ENCODE data around the gene RSRC1. TPM values are rescaled to one million over a fixed set of nuclear protein-coding genes. Genes with fewer than 3 reads are reported as not detected.
"Not testable (repeated sequence)": the region's sequence is repeated elsewhere in the genome, so short reads cannot be mapped to it uniquely, and the experiment has no call there.

The RSRC1 gene
- total and polyA plus RNA-seq, 7 donors: 12.9 to 27.2 (median 19.7) TPM

DNA sequence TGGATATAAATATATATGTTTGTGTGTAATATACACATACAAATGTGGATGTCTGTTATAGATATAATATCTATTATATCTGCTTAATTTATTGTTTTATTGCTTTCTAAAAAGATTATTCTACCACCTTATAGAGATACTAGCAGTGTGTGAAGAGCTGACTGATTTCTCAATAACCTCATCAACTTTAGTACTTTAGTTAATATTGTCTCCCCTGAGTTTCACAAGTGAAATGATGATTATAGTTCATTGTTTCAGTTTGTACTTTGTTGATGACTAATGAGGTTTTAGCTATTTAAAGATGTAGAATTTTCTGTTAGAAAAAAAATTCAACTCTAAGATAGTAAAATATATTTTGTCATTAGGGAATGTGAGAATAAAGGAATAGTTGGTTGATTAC, 11.4 kb downstream of the RSRC1 start:
- TF ChIP-seq, protein P1, sequence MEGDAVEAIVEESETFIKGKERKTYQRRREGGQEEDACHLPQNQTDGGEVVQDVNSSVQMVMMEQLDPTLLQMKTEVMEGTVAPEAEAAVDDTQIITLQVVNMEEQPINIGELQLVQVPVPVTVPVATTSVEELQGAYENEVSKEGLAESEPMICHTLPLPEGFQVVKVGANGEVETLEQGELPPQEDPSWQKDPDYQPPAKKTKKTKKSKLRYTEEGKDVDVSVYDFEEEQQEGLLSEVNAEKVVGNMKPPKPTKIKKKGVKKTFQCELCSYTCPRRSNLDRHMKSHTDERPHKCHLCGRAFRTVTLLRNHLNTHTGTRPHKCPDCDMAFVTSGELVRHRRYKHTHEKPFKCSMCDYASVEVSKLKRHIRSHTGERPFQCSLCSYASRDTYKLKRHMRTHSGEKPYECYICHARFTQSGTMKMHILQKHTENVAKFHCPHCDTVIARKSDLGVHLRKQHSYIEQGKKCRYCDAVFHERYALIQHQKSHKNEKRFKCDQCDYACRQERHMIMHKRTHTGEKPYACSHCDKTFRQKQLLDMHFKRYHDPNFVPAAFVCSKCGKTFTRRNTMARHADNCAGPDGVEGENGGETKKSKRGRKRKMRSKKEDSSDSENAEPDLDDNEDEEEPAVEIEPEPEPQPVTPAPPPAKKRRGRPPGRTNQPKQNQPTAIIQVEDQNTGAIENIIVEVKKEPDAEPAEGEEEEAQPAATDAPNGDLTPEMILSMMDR (IDR thresholded peaks at IDR 0.05): no peak
- no peaks in the 10 kb centered on the region for H3K4me1 ChIP-seq
- H3K36me3 ChIP-seq (ENCODE audit: insufficient read depth in 1 of 2, low read depth in 1 of 2): peaks cover 3 to 37% of the 10 kb centered on the region in 2 donors
- no peaks in the 10 kb centered on the region for H3K9me3 ChIP-seq
- H3K27me3 ChIP-seq (ENCODE audit: insufficient read depth in 3 of 3, low read length in 2 of 3): no peaks in the 10 kb centered on the region
- intact Hi-C loops (cut with DNase I): no loop called here
- no peak for DNase-seq
- no peak overlapping the region for H3K4me3 ChIP-seq
- no peak overlapping the region for H3K27ac ChIP-seq
- no peak for ATAC-seq

DNA sequence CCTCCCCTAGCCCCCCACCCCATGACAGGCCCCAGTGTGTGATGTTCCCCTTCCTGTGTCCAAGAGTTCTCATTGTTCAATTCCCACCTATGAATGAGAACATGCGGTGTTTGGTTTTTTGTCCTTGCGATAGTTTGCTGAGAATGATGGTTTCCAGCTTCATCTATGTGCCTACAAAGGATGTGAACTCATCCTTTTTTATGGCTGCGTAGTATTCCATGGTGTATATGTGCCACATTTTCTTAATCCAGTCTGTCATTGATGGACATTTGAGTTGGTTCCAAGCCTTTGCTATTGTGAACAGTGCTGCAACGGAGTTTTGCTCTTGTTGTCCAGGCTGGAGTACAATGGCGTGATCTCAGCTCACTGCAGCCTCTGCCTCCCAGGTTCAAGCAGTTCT, 12.8 kb downstream of the RSRC1 start:
- H3K4me3 ChIP-seq; ATAC-seq; DNase-seq; intact Hi-C loops (cut with DNase I); H3K9me3 ChIP-seq; H3K27me3 ChIP-seq (ENCODE audit: insufficient read depth in 3 of 3, low read length in 2 of 3); H3K27ac ChIP-seq; H3K4me1 ChIP-seq: not testable (repeated sequence)
- peaks cover 3 to 40% of the 10 kb centered on the region in 2 donors for H3K36me3 ChIP-seq (ENCODE audit: insufficient read depth in 1 of 2, low read depth in 1 of 2)
- WGBS, 3 donors: 79 to 99% (median 79%) methylated on average over 5 of the region's 5 CpGs

DNA sequence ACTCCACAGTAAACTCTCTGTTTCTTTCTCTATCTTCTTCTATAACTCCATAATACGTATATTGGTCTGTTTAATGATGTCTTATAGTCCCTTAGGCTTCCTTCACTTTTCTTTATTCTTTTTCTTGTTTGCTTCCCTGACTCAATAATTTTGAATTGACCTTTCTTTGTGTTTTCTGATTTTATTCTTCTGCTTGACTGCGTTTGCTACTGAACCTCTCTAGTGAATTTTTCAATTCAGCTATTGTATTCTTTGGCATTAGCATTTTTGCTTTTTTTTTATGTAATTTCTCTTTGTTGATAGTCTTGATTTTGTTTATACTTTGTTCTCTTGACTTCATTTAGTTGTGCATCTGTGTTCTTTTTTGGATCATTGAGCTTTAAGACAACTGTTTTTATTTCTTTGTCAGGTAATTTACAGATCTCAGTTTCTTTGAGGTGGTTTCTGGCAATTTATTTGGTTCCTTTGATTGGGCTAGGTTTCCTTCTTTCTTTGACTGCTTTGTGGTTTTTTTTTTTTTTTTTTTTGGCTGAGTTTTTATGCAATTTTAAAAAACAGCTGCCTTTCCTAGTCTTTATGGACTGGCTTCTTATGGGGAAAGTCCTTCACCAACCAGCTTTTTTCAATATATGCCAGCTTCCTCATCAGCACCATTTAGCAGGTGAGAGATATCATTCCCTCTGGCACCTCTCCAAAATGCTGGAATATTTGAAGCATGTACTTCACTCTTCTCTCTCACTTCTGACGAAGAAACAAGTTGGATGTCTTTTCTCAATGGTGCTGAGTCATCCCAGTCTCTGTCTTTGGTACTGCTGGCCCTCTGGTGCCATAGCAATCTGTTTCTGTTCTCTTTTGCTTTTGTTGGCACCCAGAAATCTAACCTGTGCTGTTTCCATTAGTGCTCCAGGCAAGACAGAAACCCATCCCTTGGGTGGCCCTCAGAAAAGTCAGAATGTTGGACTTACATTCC, 17.6 kb downstream of the RSRC1 start:
- Histone ChIP-seq H3K4me3 (no peak overlapping the region), H3K27me3 (ENCODE audit: insufficient read depth in 3 of 3, low read length in 2 of 3) (no peaks in the 10 kb centered on the region), H3K36me3 (ENCODE audit: insufficient read depth in 1 of 2, low read depth in 1 of 2) (peaks cover 6 to 60% of the 10 kb centered on the region in 2 donors), H3K9me3 (no peaks in the 10 kb centered on the region), H3K4me1 (no peaks in the 10 kb centered on the region), H3K27ac (no peak overlapping the region)
- DNase-seq (no peak), ATAC-seq (no peak)
- intact Hi-C loops (cut with DNase I): no loop called here
- TF ChIP-seq, protein P1 (IDR thresholded peaks at IDR 0.05): no peak
- WGBS, 3 donors: 74 to 84% (median 78%) methylated on average over 3 of the region's 3 CpGs

GRCh38 chr3:158128755-158129154, 18.9 kb downstream of the RSRC1 start:
- no peaks in the 10 kb centered on the region for H3K4me1 ChIP-seq
- ATAC-seq (no peak), DNase-seq (no peak)
- H3K36me3 ChIP-seq (ENCODE audit: insufficient read depth in 1 of 2, low read depth in 1 of 2): peaks cover 6 to 48% of the 10 kb centered on the region in 2 donors
- no peaks in the 10 kb centered on the region for H3K9me3 ChIP-seq
- no peaks in the 10 kb centered on the region for H3K27me3 ChIP-seq (ENCODE audit: insufficient read depth in 3 of 3, low read length in 2 of 3)
- 82 to 96% (median 83%) methylated on average over 6 of the region's 6 CpGs for WGBS, 3 donors
- TF ChIP-seq, protein P1 (IDR thresholded peaks at IDR 0.05): no peak
- intact Hi-C loops (cut with DNase I): no loop called here
- H3K4me3 ChIP-seq: no peak overlapping the region
- H3K27ac ChIP-seq: no peak overlapping the region

GRCh38 chr3:158134363-158134762, 24.5 kb downstream of the RSRC1 start:
- no peaks in the 10 kb centered on the region for H3K9me3 ChIP-seq
- no peak overlapping the region for H3K4me3 ChIP-seq
- DNase-seq (no peak), ATAC-seq (no peak)
- H3K27ac ChIP-seq: no peak overlapping the region
- intact Hi-C loops (cut with DNase I): no loop called here
- no peaks in the 10 kb centered on the region for H3K4me1 ChIP-seq
- peaks cover 0 to 20% of the 10 kb centered on the region in 2 donors for H3K36me3 ChIP-seq (ENCODE audit: insufficient read depth in 1 of 2, low read depth in 1 of 2)
- TF ChIP-seq, protein P1 (IDR thresholded peaks at IDR 0.05): no peak
- WGBS, 3 donors: 94 to 99% (median 98%) methylated on average over 2 of the region's 2 CpGs
- H3K27me3 ChIP-seq (ENCODE audit: insufficient read depth in 3 of 3, low read length in 2 of 3): no peaks in the 10 kb centered on the region
